GM12801 (cell line): ENCODE data around the gene MT1E.

ENCODE experiments used
- TF ChIP-seq, protein P1 (sequence below): IDR thresholded peaks from one replicate; pipeline ENCODE4 v1.5.1; 2011; ENCODE audit warnings: control low read depth; ENCODE audit not compliant: insufficient read length; ENCODE audit errors: extremely low read depth

MT1E gene

GRCh38 chr16:56632848-56633365 lies 7.3 kb downstream of the MT1E start:
- TF ChIP-seq, protein P1, sequence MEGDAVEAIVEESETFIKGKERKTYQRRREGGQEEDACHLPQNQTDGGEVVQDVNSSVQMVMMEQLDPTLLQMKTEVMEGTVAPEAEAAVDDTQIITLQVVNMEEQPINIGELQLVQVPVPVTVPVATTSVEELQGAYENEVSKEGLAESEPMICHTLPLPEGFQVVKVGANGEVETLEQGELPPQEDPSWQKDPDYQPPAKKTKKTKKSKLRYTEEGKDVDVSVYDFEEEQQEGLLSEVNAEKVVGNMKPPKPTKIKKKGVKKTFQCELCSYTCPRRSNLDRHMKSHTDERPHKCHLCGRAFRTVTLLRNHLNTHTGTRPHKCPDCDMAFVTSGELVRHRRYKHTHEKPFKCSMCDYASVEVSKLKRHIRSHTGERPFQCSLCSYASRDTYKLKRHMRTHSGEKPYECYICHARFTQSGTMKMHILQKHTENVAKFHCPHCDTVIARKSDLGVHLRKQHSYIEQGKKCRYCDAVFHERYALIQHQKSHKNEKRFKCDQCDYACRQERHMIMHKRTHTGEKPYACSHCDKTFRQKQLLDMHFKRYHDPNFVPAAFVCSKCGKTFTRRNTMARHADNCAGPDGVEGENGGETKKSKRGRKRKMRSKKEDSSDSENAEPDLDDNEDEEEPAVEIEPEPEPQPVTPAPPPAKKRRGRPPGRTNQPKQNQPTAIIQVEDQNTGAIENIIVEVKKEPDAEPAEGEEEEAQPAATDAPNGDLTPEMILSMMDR = no peak

DNA sequence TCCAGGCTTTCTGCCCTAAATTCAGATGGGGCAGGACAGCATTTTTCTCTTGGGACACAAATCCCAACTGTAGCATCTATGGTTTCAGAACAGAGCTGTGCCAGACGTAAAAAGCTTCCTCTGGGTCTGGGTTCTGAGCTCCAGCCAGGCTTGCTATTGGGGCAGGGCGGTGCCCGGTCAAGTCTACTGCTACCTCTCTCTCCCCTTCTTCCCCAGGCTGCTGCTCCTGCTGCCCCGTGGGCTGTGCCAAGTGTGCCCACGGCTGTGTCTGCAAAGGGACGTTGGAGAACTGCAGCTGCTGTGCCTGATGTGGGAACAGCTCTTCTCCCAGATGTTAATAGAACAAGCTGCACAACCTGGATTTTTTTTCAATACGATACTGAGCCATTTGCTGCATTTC lies 8.0 kb downstream of the MT1E start:
- TF ChIP-seq, protein P1 = no peak

DNA sequence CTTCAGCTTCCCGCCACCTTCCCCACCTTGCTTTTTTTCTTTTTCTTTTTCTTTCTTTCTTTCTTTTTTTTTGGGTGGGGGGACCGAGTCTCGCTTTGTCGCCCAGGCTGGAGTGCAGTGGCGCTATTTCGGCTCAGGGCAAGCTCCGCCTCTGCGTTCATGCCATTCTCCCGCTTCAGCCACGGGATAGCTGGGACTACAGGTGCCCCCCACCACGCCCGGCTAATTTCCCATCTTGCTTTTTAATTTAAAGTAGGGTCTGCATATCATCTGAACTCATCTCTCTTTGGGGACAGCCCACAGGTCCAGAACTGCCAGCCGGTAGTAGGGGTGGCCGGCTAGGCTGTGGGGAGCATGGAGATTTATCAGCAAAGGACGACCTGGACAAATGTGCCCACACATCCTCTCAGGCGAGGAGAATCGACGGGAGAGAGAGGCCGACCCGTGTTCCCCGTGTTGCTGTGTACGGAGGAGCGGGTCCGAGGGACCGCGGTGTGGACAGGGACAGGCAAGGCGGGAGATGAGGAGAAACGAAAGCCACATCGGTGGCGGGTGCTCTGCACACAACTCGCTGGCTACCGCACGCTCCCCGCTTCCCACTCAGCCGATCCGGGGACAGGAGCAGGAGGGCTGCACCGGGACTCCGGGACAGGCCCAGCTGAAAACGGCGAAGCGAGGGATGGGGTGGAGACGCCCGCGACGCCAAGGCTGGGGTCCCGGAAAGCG lies 9.3 kb downstream of the MT1E start:
- TF ChIP-seq, protein P1 = no peak

DNA sequence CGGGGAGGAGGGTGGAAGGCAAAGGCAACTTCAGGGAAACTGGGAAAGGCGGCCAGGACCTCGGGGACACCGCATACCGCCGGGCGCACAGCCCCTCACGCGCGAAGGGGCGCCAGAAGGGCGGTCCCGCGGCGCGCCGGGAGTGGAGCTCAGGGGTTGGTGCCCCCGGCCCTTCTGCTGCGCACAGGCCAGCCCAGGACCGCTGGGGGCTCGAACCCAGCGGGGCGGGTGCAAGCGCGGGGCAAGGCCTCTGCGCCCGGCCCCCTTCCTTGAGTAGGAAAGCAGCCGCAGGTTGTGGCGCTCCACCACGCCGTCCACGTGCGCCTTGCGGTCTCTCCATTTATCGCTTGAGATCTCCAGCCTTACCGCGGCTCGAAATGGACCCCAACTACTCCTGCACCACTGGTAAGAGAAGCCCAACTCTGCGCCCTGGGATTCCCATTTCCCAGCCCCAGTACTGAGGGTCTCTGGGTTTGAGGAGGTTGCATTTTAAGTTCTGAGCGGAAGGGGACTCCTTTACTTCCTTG lies 9.9 kb downstream of the MT1E start:
- TF ChIP-seq, protein P1 = no peak

DNA sequence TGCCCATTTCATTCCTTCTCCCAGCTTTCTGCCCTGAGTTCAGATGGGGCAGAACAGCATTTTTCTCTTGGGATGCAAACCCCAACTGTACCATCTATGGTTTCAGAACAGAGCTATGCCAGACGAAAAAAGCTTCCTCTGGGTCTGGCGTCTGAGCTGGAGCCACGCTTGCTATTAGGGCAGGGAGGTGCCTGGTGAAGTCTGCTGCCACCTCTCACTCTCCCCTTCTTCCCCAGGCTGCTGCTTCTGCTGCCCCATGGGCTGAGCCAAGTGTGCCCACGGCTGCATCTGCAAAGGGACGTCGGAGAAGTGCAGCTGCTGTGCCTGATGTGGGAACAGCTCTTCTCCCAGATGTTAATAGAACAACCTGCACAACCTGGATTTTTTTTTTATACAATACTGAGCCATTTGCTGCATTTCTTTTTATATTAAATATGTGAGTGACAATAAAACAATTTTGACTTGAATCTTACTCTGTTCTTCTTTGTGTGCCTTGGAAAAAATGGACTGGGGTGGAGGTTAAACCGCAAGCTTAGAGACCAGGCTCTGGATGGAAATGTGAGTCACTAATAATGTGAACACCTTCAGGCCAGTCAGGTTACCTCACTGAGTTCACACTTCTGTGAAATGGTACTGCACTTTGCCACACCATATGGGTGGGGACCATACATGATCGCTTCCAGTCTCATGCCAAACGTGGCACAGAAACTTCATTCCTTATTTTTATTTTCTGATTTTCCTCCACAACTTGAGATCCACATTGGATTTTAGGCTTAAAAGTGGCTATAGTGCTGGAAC lies 11.2 kb downstream of the MT1E start:
- TF ChIP-seq, protein P1 = no peak

DNA sequence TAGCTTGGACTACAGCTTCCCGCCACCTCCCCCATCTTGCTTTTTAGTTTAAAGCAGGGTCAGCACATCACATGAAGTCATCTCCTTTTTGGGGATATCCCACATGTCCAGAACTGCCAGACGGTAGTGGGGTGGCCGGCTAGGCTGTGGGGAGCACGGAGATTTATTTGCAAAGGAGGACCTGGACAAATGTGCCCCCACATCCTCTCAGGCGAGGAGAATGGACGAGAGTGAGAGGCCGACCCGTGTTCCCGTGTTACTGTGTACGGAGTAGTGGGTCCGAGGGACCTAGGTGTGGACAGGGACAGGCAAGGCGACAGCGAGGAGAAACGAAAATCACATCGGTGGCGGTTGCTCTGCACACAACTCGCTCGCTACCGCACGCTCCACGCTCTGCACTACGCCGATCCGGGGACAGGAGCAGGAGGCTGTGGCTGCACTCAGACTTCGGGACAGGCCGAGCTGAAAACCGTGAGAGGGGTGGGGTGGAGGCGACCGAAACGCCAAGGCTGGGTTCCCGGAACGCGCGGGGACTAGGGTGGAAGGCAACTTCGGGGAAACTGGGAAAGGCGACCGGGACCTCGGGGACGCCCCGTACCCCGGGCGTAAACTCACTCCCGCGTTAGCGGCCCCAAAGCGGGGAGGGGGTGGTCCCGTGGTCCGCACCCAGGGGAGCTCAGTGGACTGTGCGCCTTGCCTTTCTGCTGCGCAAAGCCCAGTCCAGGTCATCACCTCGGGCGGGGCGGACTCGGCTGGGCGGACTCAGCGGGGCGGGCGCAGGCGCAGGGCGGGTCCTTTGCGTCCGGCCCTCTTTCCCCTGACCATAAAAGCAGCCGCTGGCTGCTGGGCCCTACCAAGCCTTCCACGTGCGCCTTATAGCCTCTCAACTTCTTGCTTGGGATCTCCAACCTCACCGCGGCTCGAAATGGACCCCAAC lies 12.5 kb downstream of the MT1E start, which contains the start of gene MT1A:
Gene MT1A (plus strand): TSS at position 853 of the 937 bp plus-strand sequence. CDS start 73 bp downstream, at position 926.
- TF ChIP-seq, protein P1 = no peak
